ENCODE measurements around the gene CADM4.
A peak's percentile ranks its signal among the peaks of the same experiment; 100 is the strongest.
"Not testable (repeated sequence)": the region's sequence is repeated elsewhere in the genome, so short reads cannot be mapped to it uniquely, and the experiment has no call there.

CADM4 gene

DNA sequence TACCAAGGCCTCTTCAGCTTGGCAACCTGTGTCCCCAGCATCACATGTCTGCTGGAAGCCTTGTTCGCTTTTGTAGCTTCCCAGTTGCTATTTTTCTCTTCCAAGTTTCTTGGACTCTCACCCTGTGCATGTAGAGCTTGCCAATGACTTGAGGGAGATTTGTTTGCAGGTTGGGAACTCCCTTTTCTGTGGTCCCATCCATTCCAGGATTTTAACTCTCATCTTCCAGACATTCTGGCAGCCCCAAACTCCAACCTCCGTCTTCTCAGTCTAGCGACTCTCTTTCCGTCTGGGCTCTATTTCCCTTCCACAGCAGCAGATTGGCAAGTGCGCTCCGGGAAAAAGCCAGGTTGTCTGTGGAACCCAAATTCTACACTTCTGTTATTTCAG is 21.3 kb upstream of the CADM4 start:
- no peak for DNase-seq

DNA sequence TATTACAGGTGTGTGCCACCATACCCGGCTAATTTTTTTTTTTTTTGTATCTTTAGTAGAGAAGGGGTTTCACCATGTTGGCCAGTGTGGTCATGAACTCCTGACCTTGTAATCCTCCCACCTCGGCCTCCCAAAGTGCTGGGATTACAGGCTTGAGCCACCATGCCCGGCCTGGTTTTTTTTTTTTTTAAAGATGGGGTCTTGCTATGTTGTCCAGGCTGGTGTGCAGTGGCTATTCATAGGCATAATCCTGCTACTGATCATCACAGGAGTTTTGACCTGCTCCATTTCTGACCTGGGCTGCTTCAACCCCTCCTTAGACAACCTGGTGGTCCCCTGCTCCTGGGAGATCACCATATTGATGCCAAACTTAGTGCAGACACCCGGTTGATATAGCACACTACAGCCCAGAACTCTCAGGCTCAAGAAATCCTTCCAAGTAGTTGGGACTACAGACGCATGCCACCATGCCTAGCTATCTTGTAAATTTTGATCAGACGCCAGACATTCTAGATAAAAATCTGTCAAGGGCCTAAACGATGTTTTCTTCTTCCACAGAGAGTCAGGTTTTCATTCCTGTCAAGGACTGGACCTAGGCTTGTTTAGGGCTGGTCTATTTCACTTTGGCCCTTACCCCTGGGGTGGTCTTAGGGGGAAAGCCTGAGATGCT is 20.8 kb upstream of the CADM4 start:
- no peak for DNase-seq

DNA sequence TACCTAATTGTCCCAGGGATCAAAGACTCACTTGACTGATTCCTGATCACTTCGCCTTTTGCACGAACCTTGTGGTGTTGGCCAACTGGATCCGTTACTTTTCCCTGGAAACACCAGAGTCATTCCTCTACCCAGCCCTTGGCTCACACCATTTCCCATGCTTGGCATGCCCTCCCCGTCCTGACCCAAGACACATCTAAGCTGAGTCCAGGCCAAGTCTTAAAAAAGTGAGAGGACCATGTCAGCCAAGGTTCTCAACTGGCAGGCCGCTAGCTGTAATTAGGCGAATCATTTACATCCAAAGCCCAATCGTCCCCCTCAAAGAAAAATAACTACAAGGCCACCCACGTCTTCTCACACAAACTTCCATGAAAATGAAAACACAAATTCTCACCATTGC is 18.8 kb upstream of the CADM4 start:
- DNase-seq: no peak

DNA sequence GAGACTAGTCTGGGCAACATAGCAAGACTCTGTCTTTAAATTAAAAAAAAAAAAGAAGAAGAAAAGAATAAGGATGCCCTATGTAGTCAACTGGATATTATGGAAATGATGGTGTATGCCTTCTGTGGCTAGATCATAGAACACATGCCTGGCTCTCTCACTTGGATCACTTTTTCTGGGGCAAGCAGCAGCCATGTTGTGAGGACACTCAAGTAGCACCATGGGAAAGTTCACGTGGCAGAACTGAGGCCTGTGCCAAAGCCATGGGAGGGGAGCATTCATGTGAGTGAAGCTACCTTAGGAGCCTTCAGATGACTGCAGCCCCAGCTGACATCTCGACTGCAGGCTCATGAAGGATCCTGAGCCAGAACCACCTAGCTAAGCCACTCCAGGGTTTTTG is 18.4 kb upstream of the CADM4 start:
- no peak for DNase-seq

DNA sequence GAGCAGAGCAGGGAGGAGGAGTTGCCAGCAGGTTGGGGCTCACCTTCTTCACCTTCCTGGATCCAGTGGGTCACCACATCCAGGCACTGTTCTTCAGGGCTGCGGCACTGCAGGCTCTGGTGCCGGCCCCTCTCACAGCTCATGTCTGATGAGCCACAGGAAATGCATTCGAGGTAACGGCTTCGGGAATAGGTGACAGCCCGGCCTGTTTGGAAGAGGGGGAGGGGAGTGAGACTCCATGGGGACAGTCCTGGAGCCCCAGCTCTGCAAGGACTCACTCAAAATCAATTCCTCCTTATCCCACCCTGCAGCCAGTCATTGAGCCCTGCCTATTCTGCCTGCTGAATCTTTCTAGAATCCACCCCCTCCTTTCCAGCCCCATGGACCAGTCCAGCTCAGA is 16.8 kb upstream of the CADM4 start:
- DNase-seq: no peak

DNA sequence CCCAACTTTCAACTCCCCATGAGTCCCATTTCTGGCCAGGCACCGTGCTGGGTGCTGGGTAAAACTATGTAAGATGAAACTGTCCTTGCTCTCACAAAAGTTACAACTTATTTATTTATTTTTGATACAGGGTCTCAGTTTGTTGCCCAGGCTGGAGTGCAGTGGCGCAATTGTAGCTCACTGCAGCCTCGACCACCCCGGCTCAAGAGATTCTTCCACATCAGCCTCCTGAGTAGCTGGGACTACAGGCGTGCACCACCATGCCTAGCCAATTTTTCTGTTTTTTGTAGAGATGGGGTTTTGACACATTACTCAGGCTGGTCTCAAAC is 12.9 kb upstream of the CADM4 start:
- no peak for DNase-seq

DNA sequence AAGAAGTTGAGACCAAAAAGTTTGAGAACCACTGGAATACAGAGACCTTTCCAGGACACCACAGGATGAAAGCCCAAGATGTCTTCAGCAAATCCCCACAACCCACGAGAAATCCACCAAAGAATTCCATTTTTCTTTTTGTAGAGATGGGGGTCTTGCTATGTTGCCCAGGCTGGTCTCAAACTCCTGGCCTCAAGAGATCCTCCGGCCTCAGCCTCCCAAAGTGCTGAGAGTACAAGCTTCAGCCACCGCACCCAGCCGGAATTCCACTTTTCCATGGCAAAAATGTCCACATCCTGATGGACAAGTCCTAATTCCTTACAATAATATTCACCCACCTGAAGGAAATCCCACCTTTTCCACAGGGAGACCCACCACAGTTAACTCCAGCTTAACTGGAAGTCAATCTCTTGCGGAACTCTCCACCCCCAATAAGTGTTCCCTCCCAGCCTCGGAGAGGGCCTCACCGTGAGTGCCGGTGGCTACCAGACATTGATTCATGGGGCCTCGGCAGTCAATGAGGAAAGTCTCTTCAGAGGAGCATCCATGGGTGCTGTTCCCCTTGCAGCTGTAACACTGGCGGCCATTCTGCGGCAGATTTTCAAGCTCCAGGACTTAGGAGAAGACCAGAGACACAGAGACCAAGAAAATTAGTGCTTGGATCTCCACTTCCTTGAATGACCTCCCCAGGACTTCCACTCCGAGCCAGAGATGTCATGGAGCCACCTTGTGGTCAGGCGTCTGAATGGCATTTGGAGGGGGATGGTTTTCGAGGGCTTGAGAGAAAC is 12.3 kb upstream of the CADM4 start:
- peak; percentile 50 for DNase-seq

DNA sequence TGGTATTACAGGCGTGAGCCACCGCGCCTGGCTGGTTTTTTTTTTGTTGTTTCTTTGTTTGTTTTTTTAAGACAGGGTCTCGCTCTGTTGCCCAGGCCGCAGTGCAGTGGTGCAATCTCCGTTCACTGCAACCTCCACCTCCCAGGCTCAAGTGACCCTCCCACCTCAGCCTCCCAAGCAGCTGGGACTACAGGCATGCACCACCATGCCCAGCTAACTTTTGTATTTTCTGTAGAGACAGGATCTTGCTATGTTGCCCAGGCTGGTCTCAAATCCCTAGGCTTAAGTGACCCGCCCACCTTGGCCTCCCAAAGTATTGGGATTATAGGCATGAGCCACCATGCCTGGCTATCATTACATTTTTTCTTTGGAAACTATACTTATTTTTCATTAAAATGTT is 10.6 kb upstream of the CADM4 start:
- DNase-seq: not testable (repeated sequence)

DNA sequence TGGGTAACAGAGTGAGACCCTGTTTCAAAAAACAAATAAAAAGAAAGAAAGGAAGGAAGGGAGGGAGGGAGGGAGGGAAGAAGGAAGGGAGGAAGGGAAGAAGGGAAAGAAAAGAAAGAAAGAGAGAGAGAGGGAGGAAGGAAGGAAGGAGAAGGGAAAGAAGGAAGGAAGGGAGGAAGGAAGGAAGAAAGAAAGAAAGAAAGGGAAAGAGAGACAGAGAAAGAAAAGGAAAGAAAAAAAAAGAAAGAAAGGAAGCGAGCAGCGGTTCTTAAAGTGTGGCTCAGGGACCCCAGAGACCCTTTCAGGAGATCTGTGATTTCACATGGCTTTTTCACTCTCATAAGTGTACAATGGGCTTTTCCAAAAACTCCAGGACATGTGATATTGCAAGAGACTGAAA is 9.9 kb upstream of the CADM4 start:
- no peak for DNase-seq

DNA sequence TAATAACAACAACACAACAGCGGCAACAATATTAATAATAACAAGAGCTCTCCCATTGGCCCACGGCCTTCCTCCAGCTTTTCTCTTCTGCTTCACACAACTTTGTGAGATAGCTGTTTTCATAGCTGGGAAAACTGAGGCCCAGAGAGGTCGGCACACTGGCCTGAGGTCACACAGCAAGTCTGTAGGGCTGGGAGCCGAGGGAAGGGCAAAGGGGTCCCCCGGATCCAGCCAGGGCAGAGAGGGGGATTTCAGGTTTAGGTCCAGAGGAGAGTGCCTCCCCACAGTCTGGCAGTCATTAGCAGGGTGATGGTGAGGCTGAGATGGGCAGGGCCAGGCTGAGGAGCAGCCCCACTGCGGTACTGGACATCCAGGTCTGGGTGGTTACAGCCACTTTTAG is 9.0 kb upstream of the CADM4 start:
- DNase-seq: no peak

DNA sequence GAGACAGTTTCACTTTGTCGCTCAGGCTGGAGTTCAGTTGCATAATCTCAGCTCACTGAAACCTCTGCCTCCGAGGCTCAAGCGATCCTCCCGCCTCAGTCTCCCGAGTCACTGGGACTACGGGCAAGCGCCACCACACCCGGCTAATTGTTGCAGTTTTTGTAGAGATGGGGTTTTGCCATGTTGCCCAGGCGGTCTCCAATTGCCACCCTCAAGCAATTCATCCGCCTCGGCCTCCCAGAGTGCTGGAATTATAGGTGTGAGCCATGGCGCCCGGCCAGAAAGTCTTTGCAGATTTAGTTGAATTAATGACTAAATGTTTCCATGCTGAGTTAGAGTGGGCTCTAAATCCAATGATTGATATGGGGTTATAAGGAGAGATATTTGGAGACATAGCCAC is 4.5 kb upstream of the CADM4 start:
- DNase-seq: no peak

DNA sequence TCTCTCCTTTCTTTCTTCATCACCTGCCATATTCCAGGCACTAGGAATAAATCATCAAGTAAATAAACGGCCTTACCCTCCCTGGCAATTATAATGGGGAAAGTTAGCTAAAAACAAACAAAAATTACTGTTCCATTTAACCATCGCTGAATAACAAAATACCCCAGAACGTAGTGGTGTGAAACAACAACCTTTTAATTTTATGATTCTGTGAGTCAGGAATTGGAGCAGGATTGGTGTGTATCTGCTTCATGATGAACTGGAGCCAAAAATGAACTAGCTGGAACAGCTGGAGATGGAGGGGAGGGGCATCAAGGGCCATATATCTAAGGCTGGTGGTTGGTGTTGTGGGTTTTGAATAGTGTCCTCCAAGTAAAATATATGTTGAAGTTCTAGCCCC is 3.7 kb upstream of the CADM4 start:
- DNase-seq: no peak

DNA sequence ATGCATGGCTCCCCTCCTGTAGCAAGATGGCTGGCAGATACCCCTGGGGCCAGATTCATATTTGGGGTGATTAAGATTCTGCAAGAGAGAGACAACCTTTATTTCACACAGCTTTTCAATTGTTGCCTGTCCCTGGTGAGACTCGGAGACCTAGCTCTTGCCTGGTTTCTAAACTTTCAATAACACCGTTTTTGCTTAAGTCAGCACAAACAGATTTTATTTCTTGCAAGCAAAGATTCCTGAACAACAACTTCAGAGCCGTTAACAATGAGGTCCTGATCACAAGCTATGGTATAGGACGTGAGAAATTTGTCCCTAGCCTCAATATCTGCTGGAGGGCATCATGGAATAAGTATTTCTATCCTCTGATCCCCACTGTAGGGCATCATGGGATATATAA is 2.9 kb upstream of the CADM4 start:
- no peak for DNase-seq

DNA sequence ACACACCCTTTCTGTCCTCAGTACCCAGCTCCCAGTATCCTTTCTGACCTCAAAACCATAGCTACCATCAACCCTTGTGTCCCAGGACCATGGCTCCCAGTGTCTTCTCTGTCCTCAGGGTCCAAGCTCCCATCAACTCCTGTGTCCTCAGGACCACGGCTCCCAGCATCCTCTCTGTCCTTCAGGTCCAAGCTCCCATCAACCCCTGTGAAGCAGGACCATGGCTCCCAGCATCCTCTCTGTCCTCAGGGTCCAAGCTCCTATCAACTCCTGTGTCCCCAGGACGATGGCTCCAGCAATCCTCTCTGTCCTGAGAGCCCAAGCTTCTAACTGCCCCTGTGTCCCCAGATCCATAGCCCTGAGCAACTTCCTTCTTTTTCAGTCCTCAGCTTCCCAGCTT is 1.7 kb upstream of the CADM4 start:
- no peak for DNase-seq

DNA sequence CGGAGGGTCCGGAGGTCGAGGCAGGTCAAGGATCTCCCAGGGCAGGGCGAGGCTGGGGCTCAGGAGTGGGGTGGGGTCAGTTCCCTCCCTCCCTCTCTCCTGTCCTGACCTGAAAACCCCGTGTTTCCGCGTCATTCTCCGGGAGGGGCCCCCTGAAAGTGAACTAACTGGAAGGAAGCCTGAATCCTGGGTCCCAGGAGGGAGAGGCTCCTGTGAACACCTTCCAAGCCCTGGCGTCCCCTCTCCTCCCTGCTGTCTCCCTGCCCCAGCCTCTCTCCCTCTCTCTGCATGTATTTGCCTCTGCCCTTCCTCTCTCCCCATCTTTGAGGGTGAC is 741 bp upstream of the CADM4 start:
- DNase-seq: no peak

DNA sequence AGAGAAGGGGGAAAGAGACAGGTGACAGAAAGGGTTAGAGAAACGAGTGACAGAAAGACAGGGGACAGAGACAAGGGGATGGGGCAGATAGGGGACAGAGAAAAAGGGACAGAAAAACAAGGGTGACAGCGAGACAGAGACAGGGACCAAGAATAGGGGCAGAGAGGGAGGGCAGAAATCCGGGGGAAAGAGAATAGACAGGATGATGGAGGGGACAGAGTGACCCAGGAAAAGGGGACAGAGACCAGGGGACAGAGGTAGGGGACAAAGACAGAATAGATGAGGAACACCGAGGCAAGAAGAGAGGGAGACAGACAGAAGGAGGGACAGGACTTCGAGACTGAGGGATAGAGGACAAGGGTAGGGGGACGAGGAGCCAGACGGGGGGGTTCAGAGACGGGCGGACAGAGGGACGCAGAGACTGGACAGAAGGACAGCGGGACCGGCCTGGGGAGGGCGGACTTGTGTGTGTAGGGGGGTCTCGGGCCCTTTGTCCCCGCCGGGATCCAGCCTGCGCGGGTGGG is 593 bp downstream of the CADM4 start:
- DNase-seq: no peak

DNA sequence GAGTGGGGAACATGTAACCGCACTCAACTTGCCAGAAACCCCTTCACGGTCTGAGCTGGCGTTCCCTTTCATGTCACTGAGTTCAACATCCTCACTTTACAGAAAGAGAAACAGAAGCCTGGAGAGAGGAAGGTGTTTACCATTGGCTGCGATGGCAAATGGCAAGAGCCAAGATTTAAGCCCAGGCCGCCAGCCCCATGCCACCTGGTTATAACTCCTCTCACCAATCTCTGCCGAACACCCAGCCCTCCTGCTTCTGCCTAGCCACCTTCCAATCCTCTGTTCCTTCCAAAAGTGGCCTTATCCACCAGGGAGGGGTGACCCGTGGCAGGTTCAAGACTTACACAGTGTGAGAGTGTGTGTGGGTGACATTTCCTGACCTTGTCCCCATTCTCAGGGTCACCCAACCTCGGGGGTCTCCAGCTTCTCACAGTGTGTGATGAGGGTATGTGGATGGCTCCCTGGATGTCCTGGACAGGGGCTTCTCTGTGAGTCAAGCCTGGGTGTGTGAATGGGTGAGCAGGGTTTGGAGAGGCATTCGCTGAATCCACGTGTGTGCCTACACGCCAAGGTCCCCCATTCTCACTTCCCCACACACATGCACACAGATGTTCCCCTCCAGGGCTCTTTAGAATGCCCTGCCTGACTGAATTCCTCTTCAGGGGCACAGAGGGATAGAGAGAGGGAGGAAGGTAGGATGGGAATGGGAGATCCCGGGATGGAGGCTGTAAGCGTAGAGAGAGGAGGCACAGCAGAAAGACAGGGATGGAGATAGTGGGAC is 1.2 kb downstream of the CADM4 start:
- no peak for DNase-seq

DNA sequence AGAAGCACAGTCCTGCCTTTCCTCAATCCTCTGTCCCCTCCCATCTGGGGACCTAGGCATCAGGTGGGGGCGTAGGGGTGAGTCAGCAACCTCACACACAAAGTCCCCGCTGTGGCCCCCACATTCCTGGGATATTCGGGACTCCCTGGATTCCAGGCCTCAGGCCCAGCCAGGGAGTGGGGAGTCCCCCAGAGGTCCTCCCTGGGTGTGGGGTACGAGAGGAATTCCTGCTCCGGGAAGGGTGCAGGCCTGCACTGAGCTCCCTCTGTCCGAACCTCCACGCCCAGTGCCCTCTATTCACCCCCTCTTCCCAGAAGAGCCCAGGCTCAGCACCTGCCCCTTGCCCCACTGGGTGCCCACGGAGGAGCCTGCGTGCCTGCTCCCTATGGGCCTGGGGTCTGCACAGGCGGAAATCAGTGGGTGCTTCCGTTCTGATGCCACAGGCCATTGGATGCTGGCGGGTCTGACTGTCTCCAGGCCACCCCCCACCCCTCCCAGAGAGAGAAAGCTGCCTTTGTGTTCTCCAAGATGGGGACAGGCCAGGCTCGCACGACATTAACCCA is 3.4 kb downstream of the CADM4 start:
- no peak for DNase-seq

DNA sequence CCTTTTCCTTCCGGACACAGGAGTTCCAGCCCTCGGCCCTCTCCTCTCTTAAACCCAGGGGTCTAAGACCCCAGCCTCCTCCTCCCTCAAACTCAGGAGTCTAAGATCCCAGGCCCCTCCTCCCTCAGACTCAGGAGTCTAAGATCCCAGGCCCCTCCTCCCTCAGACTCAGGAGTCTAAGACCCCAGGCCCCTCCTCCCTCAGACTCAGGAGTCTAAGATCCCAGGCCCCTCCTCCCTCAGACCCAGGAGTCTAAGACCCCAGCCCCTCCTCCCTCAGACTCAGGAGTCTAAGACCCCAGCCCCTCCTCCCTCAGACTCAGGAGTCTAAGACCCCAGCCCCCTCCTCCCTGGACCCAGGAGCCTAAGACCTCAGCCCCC is 4.1 kb downstream of the CADM4 start:
- not testable (repeated sequence) for DNase-seq

DNA sequence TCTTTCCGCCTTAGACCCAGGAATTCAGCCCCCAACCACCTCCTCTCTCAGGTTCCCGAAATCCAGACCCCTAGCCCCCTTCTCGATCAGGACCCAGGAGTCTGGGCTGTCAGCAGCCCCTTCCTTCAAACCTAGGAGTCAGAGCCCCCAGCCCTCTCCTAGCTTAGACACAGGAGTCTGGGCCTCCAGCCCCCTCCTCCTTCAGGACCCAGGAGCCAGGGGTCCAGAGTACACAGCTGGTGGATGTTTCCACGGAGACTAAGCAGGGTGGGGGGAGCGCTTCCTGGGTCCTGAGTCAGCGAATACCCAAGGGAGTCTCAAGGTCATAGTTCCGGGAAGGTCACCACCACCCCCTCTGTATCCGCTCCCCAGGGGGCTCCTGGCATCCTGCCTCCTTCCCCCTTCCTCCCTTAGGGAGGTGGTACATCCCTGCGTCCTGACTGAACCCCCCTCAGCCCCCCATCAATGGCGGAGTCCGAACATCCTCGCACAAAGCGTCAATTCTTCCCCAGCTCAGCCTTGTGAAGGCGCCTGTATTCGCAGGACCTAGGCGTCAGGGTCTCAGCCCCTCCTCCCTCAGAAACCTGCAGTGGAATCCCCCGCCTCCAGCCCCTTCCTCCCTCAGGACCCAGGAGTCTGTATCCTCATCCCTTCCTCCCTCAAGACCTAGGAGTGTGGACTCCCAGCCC is 4.6 kb downstream of the CADM4 start:
- no peak for DNase-seq

DNA sequence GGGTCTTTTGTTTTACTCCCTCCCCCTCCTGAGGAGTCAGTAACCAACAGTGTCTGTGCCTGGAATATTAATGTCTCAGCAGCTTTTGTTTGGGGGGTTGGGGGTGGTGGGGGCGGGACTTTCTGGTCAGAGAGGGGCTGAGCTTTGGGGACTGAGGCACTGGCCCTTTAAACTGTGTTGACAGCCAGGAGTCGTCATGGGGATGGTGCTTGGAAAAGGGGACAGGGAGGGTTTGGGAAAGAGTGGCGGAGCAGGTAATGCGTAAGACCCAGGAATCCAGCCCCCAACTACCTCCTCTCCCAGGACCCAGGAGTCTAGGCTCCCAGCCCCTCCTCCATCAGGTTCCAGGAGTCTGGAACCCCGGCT is 5.2 kb downstream of the CADM4 start:
- DNase-seq: no peak

DNA sequence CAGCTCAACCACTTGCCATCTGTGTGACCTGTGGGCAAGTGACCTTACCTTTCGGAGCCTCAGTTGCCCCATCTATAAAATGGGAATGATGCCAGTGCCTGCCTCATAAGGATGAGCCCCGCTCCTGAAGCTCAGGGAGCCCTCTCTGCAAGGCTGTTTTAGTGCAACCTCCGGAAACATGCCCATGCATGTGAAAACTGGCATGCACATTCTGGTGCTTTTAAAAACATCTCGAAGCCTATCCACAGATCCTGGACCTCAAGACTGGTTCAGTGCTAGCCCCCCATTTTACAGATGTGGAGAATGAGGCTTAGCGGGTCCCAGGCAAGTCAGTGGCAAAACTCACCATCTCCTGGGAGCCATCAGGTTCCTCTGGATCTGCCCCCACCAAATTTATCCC is 5.6 kb downstream of the CADM4 start:
- DNase-seq: no peak

DNA sequence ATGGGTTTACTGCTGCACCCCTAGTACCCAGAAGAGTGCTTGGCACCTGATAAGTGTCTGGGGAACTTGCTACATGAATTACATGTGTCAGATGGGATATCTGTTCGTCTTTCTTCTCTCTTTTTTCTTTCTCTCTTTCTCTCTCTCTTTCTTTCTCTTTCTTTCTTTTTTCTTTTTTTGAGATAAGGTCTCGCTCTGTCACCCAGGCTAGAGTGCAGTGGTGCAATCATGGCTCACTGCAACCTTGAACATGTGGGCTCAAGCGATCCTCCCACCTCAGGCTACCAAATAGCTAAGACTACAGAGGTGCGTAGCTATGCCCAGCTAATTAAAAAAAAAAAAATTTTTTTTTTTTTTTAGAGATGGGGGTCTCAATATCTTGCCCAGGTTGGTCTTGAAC is 6.1 kb downstream of the CADM4 start:
- no peak for DNase-seq

All from CD4-positive, alpha-beta T cell treated with Interleukin-6 for 4 hours (primary cell).